Measurements from ENCODE around the gene TMEM161B. TPM values are rescaled to one million over a fixed set of nuclear protein-coding genes. Genes with fewer than 3 reads are reported as not detected.
"Not testable (repeated sequence)": the region's sequence is repeated elsewhere in the genome, so short reads cannot be mapped to it uniquely, and the experiment has no call there.

The TMEM161B gene
- total RNA-seq, 1 donor from 2014 or later = 21.1 TPM

DNA sequence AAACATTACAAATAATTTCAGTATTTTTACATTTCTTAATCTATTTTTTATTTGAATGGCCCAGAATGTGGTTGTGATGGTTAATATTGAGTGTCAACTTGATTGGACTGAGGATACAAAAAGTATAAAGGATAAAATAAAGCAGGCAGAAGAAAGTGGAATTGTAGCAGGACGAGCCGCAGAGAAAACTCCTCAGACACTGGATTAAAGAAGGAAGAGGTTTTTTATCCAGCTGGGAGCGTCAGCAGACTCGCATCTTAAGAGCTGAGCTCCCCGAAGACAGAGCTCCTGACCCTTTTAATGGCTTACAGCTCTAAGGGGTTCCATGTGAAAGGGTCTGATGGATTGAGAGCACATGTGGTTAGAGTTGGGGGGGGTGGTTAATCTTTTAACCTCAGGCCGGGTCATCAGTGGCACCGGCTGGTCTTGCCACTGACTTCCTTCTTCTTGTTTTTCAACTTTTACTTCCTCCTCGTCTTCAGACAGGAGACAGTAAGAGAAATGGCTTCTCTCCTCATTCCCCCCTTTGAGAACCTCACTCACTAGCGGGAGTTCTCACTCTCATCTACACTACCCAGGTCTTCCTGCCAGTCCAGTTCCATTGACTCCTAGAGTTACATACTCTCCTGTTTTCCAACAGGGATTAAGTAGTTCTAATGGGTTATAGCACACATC is 80.0 kb downstream of the TMEM161B start:
- DNase-seq (ENCODE audit: low spot score, unreplicated experiment) = no peak
- H3K4me1 Mint-ChIP-seq (ENCODE audit: low read depth) = no peaks in the 10 kb centered on the region
- H3K36me3 Mint-ChIP-seq (ENCODE audit: insufficient read depth) = peaks cover 34% of the 10 kb centered on the region
- no peak overlapping the region for H3K4me3 Mint-ChIP-seq (ENCODE audit: low read depth)
- no peaks in the 10 kb centered on the region for H3K27me3 Mint-ChIP-seq
- TF ChIP-seq, protein P1, sequence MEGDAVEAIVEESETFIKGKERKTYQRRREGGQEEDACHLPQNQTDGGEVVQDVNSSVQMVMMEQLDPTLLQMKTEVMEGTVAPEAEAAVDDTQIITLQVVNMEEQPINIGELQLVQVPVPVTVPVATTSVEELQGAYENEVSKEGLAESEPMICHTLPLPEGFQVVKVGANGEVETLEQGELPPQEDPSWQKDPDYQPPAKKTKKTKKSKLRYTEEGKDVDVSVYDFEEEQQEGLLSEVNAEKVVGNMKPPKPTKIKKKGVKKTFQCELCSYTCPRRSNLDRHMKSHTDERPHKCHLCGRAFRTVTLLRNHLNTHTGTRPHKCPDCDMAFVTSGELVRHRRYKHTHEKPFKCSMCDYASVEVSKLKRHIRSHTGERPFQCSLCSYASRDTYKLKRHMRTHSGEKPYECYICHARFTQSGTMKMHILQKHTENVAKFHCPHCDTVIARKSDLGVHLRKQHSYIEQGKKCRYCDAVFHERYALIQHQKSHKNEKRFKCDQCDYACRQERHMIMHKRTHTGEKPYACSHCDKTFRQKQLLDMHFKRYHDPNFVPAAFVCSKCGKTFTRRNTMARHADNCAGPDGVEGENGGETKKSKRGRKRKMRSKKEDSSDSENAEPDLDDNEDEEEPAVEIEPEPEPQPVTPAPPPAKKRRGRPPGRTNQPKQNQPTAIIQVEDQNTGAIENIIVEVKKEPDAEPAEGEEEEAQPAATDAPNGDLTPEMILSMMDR (IDR thresholded peaks at IDR 0.05; ENCODE audit: unreplicated experiment) = no peak
- no peak overlapping the region for H3K27ac Mint-ChIP-seq
- peaks cover 30% of the 10 kb centered on the region for H3K9me3 Mint-ChIP-seq (ENCODE audit: low read depth)

DNA sequence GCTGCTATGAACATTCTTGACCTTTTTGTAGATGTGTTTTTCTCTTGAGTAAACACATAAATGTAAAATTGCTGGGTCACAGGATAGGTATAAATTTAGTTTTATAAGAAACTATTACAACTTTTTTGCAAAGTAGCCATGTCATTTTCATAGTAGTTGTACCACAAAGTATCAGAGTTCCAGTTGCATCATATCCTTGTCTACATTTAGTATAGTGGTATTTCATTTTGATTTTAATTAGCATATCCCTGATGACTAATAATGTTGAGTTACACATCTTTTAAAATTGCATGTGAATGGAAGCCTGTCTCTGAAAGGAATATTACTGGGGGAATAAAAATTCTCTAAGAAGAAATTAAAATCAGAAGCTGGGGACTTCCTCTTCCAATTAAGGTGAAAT is 85.4 kb downstream of the TMEM161B start:
- H3K4me1 Mint-ChIP-seq (ENCODE audit: low read depth) = no peaks in the 10 kb centered on the region
- TF ChIP-seq, protein P1 (IDR thresholded peaks at IDR 0.05; ENCODE audit: unreplicated experiment) = no peak
- no peak overlapping the region for H3K27ac Mint-ChIP-seq
- H3K9me3 Mint-ChIP-seq (ENCODE audit: low read depth) = peaks cover 7% of the 10 kb centered on the region
- peaks cover 3% of the 10 kb centered on the region for H3K36me3 Mint-ChIP-seq (ENCODE audit: insufficient read depth)
- H3K27me3 Mint-ChIP-seq = no peaks in the 10 kb centered on the region
- no peak for DNase-seq (ENCODE audit: low spot score, unreplicated experiment)
- no peak overlapping the region for H3K4me3 Mint-ChIP-seq (ENCODE audit: low read depth)

DNA sequence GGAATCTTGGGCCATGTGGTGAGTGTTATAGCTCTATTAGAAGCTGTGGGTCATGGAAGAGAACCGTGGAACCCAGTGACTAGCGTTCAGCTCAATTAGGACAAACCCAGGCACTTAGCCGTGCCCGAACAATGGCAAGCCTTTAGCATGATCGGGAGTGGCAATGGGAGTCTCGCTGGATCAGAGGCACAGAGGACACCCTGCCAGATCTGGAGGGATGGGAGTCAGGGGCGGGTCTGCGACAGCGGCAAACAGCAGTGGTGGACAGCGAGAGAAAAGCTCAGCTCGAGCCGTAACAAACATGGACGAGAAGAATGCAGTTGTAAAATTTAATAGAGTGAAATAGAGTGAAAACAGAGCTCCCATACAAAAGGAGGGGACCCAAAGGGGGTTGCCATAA is 91.2 kb downstream of the TMEM161B start:
- not testable (repeated sequence) for H3K27me3 Mint-ChIP-seq; H3K36me3 Mint-ChIP-seq (ENCODE audit: insufficient read depth); H3K4me3 Mint-ChIP-seq (ENCODE audit: low read depth); H3K9me3 Mint-ChIP-seq (ENCODE audit: low read depth); DNase-seq (ENCODE audit: low spot score, unreplicated experiment); H3K4me1 Mint-ChIP-seq (ENCODE audit: low read depth)
- peak overlapping the region; percentile 68 for H3K27ac Mint-ChIP-seq

DNA sequence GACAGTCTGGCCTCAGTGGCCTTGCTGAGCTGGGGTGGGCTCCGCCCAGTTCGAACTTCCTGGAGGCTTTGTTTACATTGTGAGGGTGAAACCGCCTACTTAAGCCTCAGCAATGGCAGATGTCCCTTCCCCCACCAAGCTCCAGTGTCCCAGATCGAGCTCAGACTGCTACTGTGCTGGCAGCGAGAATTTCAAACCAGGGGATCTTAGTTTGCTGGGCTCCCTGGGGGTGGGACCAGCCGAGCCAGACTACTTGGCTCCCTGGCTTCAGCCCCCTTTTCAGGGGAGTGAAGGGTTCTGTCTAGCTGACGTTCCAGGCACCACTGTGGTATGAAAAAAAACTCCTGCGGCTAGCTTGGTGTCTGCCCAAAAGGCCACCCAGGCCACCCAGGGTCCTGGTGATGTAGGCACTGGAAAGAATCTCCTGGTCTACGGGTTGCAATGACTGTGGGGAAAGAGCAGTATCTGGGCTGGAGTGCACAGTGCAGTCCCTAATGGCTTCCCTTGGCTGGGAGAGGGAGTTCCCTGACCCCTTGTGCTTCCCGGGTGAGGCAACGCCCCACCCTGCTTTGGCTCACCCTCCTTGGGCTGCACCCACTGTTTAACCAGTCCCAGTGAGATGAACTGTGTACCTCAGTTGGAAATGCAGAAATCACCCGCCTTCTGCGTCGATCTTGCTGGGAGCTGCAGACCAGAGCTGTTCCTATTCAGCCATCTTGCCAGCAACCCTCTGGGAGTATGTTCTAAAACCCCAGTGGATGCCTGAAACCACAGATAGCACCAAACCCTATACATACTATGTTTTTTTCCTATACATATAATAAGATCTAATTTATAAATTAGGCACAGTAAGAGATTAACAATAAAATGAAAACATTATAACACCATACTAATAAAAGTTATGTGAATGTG is 95.5 kb downstream of the TMEM161B start:
- Mint-ChIP-seq H3K27ac (no peak overlapping the region), H3K4me1 (ENCODE audit: low read depth) (peaks cover 2% of the 10 kb centered on the region), H3K9me3 (ENCODE audit: low read depth) (peaks cover 31% of the 10 kb centered on the region), H3K36me3 (ENCODE audit: insufficient read depth) (peaks cover 2% of the 10 kb centered on the region), H3K27me3 (no peaks in the 10 kb centered on the region), H3K4me3 (ENCODE audit: low read depth) (no peak overlapping the region)
- TF ChIP-seq, protein P1 (IDR thresholded peaks at IDR 0.05; ENCODE audit: unreplicated experiment) = no peak
- no peak for DNase-seq (ENCODE audit: low spot score, unreplicated experiment)

DNA sequence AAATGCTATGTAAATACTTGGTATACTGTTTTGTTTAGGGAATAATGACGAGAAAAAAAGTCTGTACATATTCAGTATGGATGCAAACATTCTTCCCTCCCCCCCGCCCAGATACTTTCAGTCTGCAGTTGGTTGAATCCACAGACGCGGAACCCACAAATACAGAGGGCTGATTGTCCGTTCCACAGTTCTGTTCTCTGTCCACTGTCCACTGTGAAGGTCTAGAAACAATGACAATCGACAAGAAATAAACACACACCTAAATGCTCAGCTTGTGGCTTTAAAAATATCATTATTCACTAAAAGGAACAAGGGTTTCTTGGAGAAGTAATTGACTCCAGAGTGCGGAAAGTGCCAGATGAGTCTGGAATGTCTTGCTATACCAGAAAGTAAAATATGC is 109.1 kb downstream of the TMEM161B start:
- H3K27ac Mint-ChIP-seq = no peak overlapping the region
- H3K36me3 Mint-ChIP-seq (ENCODE audit: insufficient read depth) = no peaks in the 10 kb centered on the region
- H3K27me3 Mint-ChIP-seq = peaks cover 17% of the 10 kb centered on the region
- H3K4me3 Mint-ChIP-seq (ENCODE audit: low read depth) = no peak overlapping the region
- no peaks in the 10 kb centered on the region for H3K4me1 Mint-ChIP-seq (ENCODE audit: low read depth)
- peaks cover 3% of the 10 kb centered on the region for H3K9me3 Mint-ChIP-seq (ENCODE audit: low read depth)
- TF ChIP-seq, protein P1 (IDR thresholded peaks at IDR 0.05; ENCODE audit: unreplicated experiment) = no peak
- DNase-seq (ENCODE audit: low spot score, unreplicated experiment) = no peak

All from progenitor cell of endocrine pancreas (in vitro differentiated cells).